ENCODE results near the gene BLOC1S3. TPM values are rescaled to one million over a fixed set of nuclear protein-coding genes. Genes with fewer than 3 reads are reported as not detected.

Gene BLOC1S3
- total RNA-seq, 4 donors from 2014 or later, result 9.1 to 15.4 (median 11.9) TPM

DNA sequence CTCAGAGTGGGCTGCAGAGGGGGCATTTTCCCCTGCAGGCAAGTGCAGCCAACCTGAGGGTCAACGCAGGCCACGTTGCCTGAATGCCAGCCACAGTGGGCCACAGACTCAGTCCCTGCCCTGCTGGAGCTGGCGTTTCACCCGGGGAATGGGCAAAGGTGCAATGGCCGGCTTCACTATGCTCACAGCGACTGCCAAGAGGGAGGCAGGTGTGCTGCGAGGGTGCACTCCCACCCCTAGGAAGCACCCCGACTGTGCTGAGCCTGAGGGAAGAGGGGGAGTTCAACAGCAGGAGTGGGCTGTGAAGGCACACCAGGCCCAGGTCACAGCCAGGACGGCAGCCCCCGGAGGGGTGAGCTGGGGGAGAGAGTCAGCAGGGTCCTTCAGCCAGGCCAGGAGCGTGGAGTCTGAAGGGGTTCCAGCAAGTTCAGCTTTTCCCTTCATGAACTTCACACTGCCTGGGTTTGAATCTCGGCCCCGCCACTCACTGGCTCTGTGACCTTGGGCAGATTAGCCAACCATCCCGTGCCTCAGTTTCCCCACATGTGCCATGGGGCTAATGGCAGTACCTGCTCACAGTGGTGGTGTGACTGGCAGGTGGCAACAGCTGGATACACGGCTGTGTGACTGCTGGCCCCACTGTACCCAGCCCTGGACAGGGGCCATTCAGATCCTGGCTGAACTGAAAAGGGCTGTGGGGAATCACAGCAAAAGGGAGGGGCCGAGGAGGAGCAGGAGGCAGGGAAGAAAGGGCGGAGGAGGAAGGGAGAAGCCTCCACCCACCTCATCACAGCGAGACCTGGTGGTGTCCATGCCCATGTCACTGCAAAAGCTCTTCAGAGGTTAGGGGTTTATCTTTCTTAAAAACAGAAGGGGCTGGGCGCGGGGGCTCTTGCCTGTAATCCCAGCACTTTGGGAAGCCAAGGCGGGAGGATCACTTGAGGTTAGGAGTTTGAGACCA, 8.2 kb upstream of the BLOC1S3 start:
- WGBS, 2 donors, result 80 to 83% methylated on average over 12 to 15 of the region's 21 CpGs
- Histone ChIP-seq H3K27ac (no peak overlapping the region), H3K27me3 (no peaks in the 10 kb centered on the region), H3K4me1 (peaks cover 0 to 7% of the 10 kb centered on the region in 2 donors), H3K36me3 (no peaks in the 10 kb centered on the region), H3K9me3 (no peaks in the 10 kb centered on the region), H3K4me3 (replicated peaks in 1 of 3) (no peak overlapping the region)
- no peak for DNase-seq
- no peak for TF ChIP-seq POLR2A (IDR thresholded peaks at IDR 0.05)
- TF ChIP-seq, protein P1, sequence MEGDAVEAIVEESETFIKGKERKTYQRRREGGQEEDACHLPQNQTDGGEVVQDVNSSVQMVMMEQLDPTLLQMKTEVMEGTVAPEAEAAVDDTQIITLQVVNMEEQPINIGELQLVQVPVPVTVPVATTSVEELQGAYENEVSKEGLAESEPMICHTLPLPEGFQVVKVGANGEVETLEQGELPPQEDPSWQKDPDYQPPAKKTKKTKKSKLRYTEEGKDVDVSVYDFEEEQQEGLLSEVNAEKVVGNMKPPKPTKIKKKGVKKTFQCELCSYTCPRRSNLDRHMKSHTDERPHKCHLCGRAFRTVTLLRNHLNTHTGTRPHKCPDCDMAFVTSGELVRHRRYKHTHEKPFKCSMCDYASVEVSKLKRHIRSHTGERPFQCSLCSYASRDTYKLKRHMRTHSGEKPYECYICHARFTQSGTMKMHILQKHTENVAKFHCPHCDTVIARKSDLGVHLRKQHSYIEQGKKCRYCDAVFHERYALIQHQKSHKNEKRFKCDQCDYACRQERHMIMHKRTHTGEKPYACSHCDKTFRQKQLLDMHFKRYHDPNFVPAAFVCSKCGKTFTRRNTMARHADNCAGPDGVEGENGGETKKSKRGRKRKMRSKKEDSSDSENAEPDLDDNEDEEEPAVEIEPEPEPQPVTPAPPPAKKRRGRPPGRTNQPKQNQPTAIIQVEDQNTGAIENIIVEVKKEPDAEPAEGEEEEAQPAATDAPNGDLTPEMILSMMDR (IDR thresholded peaks at IDR 0.05), result no peak
- intact Hi-C loops (cut with DNase I), result no loop called here

DNA sequence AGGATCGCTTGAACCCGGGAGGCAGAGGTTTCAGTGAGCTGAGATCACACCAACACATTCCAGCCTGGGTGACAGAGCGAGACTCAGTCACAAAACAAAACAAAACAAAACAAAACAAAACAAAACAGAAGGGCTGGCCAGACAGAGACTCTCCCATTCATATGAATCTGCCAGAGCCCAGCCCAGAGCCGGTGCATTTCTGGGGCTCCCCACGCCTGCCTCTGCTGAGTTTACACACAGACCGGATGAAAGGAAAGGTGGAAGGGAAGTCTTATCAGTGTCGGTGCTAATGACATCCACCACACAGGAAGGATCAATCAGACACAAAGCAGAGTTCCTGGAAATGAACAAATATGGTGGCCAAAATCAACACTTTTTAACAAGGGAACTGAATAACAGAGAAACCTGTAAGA, 7.4 kb upstream of the BLOC1S3 start:
- intact Hi-C loops (cut with DNase I), result no loop called here
- Histone ChIP-seq H3K4me1 (peaks cover 0 to 7% of the 10 kb centered on the region in 2 donors), H3K4me3 (replicated peaks in 1 of 3) (no peak overlapping the region), H3K27me3 (no peaks in the 10 kb centered on the region), H3K36me3 (no peaks in the 10 kb centered on the region), H3K27ac (no peak overlapping the region), H3K9me3 (no peaks in the 10 kb centered on the region)
- no peak for DNase-seq
- WGBS, 2 donors, result 45 to 64% methylated on average over 7 of the region's 7 CpGs
- no peak for TF ChIP-seq POLR2A (IDR thresholded peaks at IDR 0.05)
- TF ChIP-seq, protein P1 (IDR thresholded peaks at IDR 0.05), result no peak

DNA sequence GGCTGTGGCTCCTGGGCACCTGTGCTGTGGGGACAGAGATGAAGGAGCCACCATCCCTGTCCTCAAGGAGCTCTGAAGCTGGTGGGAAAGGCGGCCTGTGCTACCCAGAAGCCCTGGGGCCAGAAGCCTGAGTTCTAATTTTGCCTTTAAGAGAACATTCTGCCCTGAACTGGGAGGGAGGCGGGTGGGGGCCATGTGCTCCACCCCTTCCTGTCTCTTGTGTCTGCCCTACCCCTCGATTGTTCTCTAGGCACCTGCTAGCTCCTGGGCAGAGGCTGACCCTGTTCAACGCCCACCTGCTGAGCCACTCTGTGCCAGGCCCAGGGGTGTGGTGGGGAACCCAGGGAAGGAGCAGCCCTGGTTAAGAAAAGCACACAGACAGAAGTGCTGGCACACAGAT, 6.4 kb upstream of the BLOC1S3 start:
- WGBS, 2 donors, result 59 to 77% methylated on average over 3 of the region's 4 CpGs
- no peaks in the 10 kb centered on the region for H3K27me3 ChIP-seq
- H3K4me3 ChIP-seq (replicated peaks in 1 of 3), result no peak overlapping the region
- H3K9me3 ChIP-seq, result no peaks in the 10 kb centered on the region
- no peaks in the 10 kb centered on the region for H3K36me3 ChIP-seq
- no peak overlapping the region for H3K27ac ChIP-seq
- intact Hi-C loops (cut with DNase I), result no loop called here
- DNase-seq, result no peak
- TF ChIP-seq POLR2A (IDR thresholded peaks at IDR 0.05), result no peak
- TF ChIP-seq, protein P1 (IDR thresholded peaks at IDR 0.05), result no peak
- peaks cover 2 to 12% of the 10 kb centered on the region in 2 donors for H3K4me1 ChIP-seq

DNA sequence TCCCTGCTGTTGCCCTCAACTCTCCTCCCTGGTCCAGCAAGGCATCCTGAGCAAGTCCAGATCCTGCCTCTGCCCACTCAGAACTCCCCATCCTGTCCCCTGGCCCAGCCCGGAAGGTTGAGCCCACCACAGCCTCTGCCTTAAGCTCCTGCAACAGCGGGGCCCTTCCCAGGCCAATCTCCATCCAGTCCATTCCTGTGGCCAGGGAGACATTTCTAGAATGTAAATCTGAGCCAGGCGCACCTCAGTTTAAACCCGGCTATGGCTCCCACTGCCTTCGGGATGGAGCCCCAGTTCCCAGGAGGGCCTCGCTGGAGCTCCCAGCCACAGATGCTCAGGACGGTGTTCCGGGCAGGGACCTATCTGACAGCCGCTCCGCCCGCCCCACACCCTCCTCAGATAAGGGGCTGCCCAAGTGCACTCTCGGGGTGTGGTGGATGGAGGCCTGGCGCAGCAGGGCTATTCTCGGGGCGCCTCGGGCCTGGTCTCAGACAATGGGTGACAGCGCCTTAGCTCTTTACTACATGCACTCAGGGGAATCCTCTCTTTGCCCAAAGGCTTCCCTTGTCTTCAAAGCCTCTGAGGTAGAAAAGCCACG, 5.9 kb upstream of the BLOC1S3 start:
- intact Hi-C loops (cut with DNase I), result no loop called here
- H3K9me3 ChIP-seq, result no peaks in the 10 kb centered on the region
- no peak overlapping the region for H3K27ac ChIP-seq
- WGBS, 2 donors, result 93 to 96% methylated on average over 6 to 13 of the region's 18 CpGs
- DNase-seq, result no peak
- H3K4me1 ChIP-seq, result peaks cover 7 to 17% of the 10 kb centered on the region in 2 donors
- no peak for TF ChIP-seq POLR2A (IDR thresholded peaks at IDR 0.05)
- TF ChIP-seq, protein P1 (IDR thresholded peaks at IDR 0.05), result no peak
- no peaks in the 10 kb centered on the region for H3K27me3 ChIP-seq
- H3K4me3 ChIP-seq (replicated peaks in 1 of 3), result no peak overlapping the region
- H3K36me3 ChIP-seq, result no peaks in the 10 kb centered on the region

DNA sequence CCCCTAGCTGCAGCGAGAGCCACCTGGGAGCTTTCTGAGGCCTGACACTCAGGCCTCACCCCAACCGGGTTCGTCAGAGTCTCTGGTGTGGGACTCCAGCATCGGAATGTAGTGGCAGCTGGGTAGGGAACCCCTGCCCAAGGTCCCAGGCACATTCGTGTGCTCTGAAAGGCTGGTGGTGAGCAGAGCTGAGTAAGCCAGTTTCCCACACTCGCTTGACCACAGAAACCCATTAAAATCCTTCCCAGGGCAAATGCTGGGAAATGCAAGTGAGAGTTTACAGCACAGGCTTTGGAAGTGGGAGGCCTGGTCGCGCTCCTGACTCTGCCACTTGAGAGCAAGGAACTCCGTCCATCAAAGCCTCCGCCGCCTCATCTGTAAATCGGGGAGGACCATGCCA, 4.8 kb upstream of the BLOC1S3 start:
- TF ChIP-seq POLR2A (IDR thresholded peaks at IDR 0.05), result no peak
- TF ChIP-seq, protein P1 (IDR thresholded peaks at IDR 0.05), result no peak
- H3K9me3 ChIP-seq, result no peaks in the 10 kb centered on the region
- intact Hi-C loops (cut with DNase I), result no loop called here
- no peak for DNase-seq
- no peak overlapping the region for H3K4me3 ChIP-seq (replicated peaks in 1 of 3)
- H3K36me3 ChIP-seq, result no peaks in the 10 kb centered on the region
- H3K4me1 ChIP-seq, result peaks cover 7 to 18% of the 10 kb centered on the region in 2 donors
- no peaks in the 10 kb centered on the region for H3K27me3 ChIP-seq
- 77 to 79% methylated on average over 12 of the region's 12 CpGs for WGBS, 2 donors
- H3K27ac ChIP-seq, result no peak overlapping the region

All from thyroid gland (tissue), 4 donors.